Measurements from ENCODE around the gene BPHL. TPM values are rescaled to one million over a fixed set of nuclear protein-coding genes. Genes with fewer than 3 reads are reported as not detected.
A peak's percentile ranks its signal among the peaks of the same experiment; 100 is the strongest.

The BPHL gene
- total and polyA plus RNA-seq, 4 experiments from 2014 or later: 8.1 to 13.7 (median 10.2) TPM

- Mint-ChIP-seq H3K27me3 (no peaks in the 10 kb centered on the region), H3K4me3 (no peak overlapping the region), H3K9me3 (no peaks in the 10 kb centered on the region), H3K4me1 (peaks cover 4 to 14% (median 10%) of the 10 kb centered on the region in 4 donors), H3K36me3 (peaks cover 50 to 56% of the 10 kb centered on the region in 2 donors), H3K27ac (peak overlapping the region in 2 of 7 donors; percentile 42 to 53)
- no peak for DNase-seq
- ChIA-PET CTCF (ENCODE audit: partially characterized antibody) (no interaction called here), POLR2A (ENCODE audit: partially characterized antibody) (no interaction called here)
- Histone ChIP-seq H3K27ac (ENCODE audit: low read depth, low read length) (no peak overlapping the region), H3K9me3 (ENCODE audit: control insufficient read depth in 1 of 2, low read length in 2 of 2) (no peaks in the 10 kb centered on the region), H3K27me3 (ENCODE audit: insufficient read depth, low read length) (no peaks in the 10 kb centered on the region), H3K4me3 (ENCODE audit: low read length in 2 of 2) (no peak overlapping the region), H3K4me1 (ENCODE audit: insufficient read depth, low read length) (no peaks in the 10 kb centered on the region), H3K36me3 (ENCODE audit: insufficient read depth, low read length) (peaks cover 48% of the 10 kb centered on the region)
- intact Hi-C loops (cut with micrococcal nuclease): no loop called here
Measured at GRCh38 chr6:3088968-3089367, 29.5 kb upstream of the BPHL start.

GRCh38 chr6:3090013-3090412, 28.5 kb upstream of the BPHL start:
- Mint-ChIP-seq H3K27ac (peak overlapping the region in 2 of 7 donors; percentile 13 to 72), H3K36me3 (peaks cover 45 to 52% of the 10 kb centered on the region in 2 donors), H3K4me1 (peaks cover 3 to 14% (median 7%) of the 10 kb centered on the region in 4 donors), H3K4me3 (no peak overlapping the region), H3K9me3 (no peaks in the 10 kb centered on the region), H3K27me3 (no peaks in the 10 kb centered on the region)
- ChIA-PET CTCF (ENCODE audit: partially characterized antibody) (no interaction called here), POLR2A (ENCODE audit: partially characterized antibody) (no interaction called here)
- H3K4me1 ChIP-seq (ENCODE audit: insufficient read depth, low read length): no peaks in the 10 kb centered on the region
- H3K27me3 ChIP-seq (ENCODE audit: insufficient read depth, low read length): no peaks in the 10 kb centered on the region
- no peak overlapping the region for H3K27ac ChIP-seq (ENCODE audit: low read depth, low read length)
- H3K9me3 ChIP-seq (ENCODE audit: control insufficient read depth in 1 of 2, low read length in 2 of 2): no peaks in the 10 kb centered on the region
- no peak for DNase-seq
- no peak overlapping the region for H3K4me3 ChIP-seq (ENCODE audit: low read length in 2 of 2)
- intact Hi-C loops (cut with micrococcal nuclease): no loop called here
- peaks cover 45% of the 10 kb centered on the region for H3K36me3 ChIP-seq (ENCODE audit: insufficient read depth, low read length)

- peaks cover 0 to 2% (median 0%) of the 10 kb centered on the region in 4 donors for H3K4me1 Mint-ChIP-seq
Measured at GRCh38 chr6:3094815-3095214, 23.7 kb upstream of the BPHL start.

GRCh38 chr6:3102875-3103274, 15.6 kb upstream of the BPHL start:
- intact Hi-C loops (cut with micrococcal nuclease): no loop called here
- H3K36me3 Mint-ChIP-seq: peaks cover 44 to 75% of the 10 kb centered on the region in 2 donors
- H3K36me3 ChIP-seq (ENCODE audit: insufficient read depth, low read length): peaks cover 50% of the 10 kb centered on the region

More at GRCh38 chr6:3094815-3095214, 23.7 kb upstream of the BPHL start:
- H3K27ac Mint-ChIP-seq: peak overlapping the region in 2 of 7 donors; percentile 30 to 57
- H3K9me3 Mint-ChIP-seq: no peaks in the 10 kb centered on the region
- H3K4me3 Mint-ChIP-seq: no peak overlapping the region
- Histone ChIP-seq H3K36me3 (ENCODE audit: insufficient read depth, low read length) (peaks cover 27% of the 10 kb centered on the region), H3K4me3 (ENCODE audit: low read length in 2 of 2) (no peak overlapping the region), H3K27me3 (ENCODE audit: insufficient read depth, low read length) (no peaks in the 10 kb centered on the region), H3K4me1 (ENCODE audit: insufficient read depth, low read length) (no peaks in the 10 kb centered on the region), H3K27ac (ENCODE audit: low read depth, low read length) (no peak overlapping the region), H3K9me3 (ENCODE audit: control insufficient read depth in 1 of 2, low read length in 2 of 2) (no peaks in the 10 kb centered on the region)
- intact Hi-C loops (cut with micrococcal nuclease): no loop called here
- DNase-seq: no peak
- H3K36me3 Mint-ChIP-seq: peaks cover 18 to 38% of the 10 kb centered on the region in 2 donors
- H3K27me3 Mint-ChIP-seq: no peaks in the 10 kb centered on the region
- ChIA-PET CTCF (ENCODE audit: partially characterized antibody) (no interaction called here), POLR2A (ENCODE audit: partially characterized antibody) (no interaction called here)

GRCh38 chr6:3108746-3109414, 9.6 kb upstream of the BPHL start:
- intact Hi-C loops (cut with micrococcal nuclease): no loop called here
- CTCF ChIA-PET (ENCODE audit: partially characterized antibody): interaction anchor here (0.9 to 2.5 kb wide), 5 partner anchors 7 to 143 kb away, joined by 3 to 7 read pairs (median 4); partner anchors contain the start of gene RIPK1

More at GRCh38 chr6:3102875-3103274, 15.6 kb upstream of the BPHL start:
- Histone ChIP-seq H3K9me3 (ENCODE audit: control insufficient read depth in 1 of 2, low read length in 2 of 2) (no peaks in the 10 kb centered on the region), H3K27ac (ENCODE audit: low read depth, low read length) (no peak overlapping the region), H3K4me3 (ENCODE audit: low read length in 2 of 2) (no peak overlapping the region), H3K27me3 (ENCODE audit: insufficient read depth, low read length) (no peaks in the 10 kb centered on the region), H3K4me1 (ENCODE audit: insufficient read depth, low read length) (no peaks in the 10 kb centered on the region)
- CTCF ChIA-PET (ENCODE audit: partially characterized antibody): no interaction called here
- Mint-ChIP-seq H3K4me1 (peaks cover 1 to 6% (median 4%) of the 10 kb centered on the region in 4 donors), H3K27ac (peak overlapping the region in 1 of 7 donors; percentile 53), H3K4me3 (no peak overlapping the region), H3K9me3 (no peaks in the 10 kb centered on the region), H3K27me3 (no peaks in the 10 kb centered on the region)
- POLR2A ChIA-PET (ENCODE audit: partially characterized antibody): no interaction called here
- DNase-seq: no peak

GRCh38 chr6:3109761-3110160, 8.8 kb upstream of the BPHL start:
- CTCF ChIA-PET (ENCODE audit: partially characterized antibody): interaction anchor here (1.1 kb wide), 1 partner anchor 47 kb away, joined by 3 read pairs; the partner anchor contains the start of gene TUBB2A
- Histone ChIP-seq H3K27me3 (ENCODE audit: insufficient read depth, low read length) (no peaks in the 10 kb centered on the region), H3K9me3 (ENCODE audit: control insufficient read depth in 1 of 2, low read length in 2 of 2) (no peaks in the 10 kb centered on the region), H3K27ac (ENCODE audit: low read depth, low read length) (no peak overlapping the region), H3K4me3 (ENCODE audit: low read length in 2 of 2) (no peak overlapping the region), H3K36me3 (ENCODE audit: insufficient read depth, low read length) (peaks cover 73% of the 10 kb centered on the region), H3K4me1 (ENCODE audit: insufficient read depth, low read length) (no peaks in the 10 kb centered on the region)
- Mint-ChIP-seq H3K27ac (peak overlapping the region in 1 of 7 donors; percentile 13), H3K4me1 (peaks cover 9 to 12% (median 10%) of the 10 kb centered on the region in 4 donors), H3K9me3 (no peaks in the 10 kb centered on the region), H3K36me3 (peaks cover 65 to 84% of the 10 kb centered on the region in 2 donors), H3K4me3 (no peak overlapping the region), H3K27me3 (no peaks in the 10 kb centered on the region)
- no peak for DNase-seq
- intact Hi-C loops (cut with micrococcal nuclease): no loop called here
- POLR2A ChIA-PET (ENCODE audit: partially characterized antibody): interaction anchor here (0.7 kb wide), 1 partner anchor 148 kb away, joined by 5 read pairs; no protein-coding TSS in a partner anchor

More at GRCh38 chr6:3108746-3109414, 9.6 kb upstream of the BPHL start:
- H3K4me3 Mint-ChIP-seq: no peak overlapping the region
- DNase-seq: no peak
- H3K27ac Mint-ChIP-seq: peak overlapping the region in 6 of 7 donors; percentile 25 to 88 (median 66)
- peaks cover 69 to 87% of the 10 kb centered on the region in 2 donors for H3K36me3 Mint-ChIP-seq
- no peaks in the 10 kb centered on the region for H3K4me1 ChIP-seq (ENCODE audit: insufficient read depth, low read length)
- no peaks in the 10 kb centered on the region for H3K9me3 ChIP-seq (ENCODE audit: control insufficient read depth in 1 of 2, low read length in 2 of 2)
- H3K9me3 Mint-ChIP-seq: no peaks in the 10 kb centered on the region
- no peaks in the 10 kb centered on the region for H3K27me3 ChIP-seq (ENCODE audit: insufficient read depth, low read length)
- no peaks in the 10 kb centered on the region for H3K27me3 Mint-ChIP-seq
- H3K4me1 Mint-ChIP-seq: peaks cover 9 to 12% (median 10%) of the 10 kb centered on the region in 4 donors
- H3K36me3 ChIP-seq (ENCODE audit: insufficient read depth, low read length): peaks cover 72% of the 10 kb centered on the region
- H3K27ac ChIP-seq (ENCODE audit: low read depth, low read length): no peak overlapping the region
- no peak overlapping the region for H3K4me3 ChIP-seq (ENCODE audit: low read length in 2 of 2)
- POLR2A ChIA-PET (ENCODE audit: partially characterized antibody): no interaction called here

GRCh38 chr6:3114377-3114776, 4.1 kb upstream of the BPHL start:
- Mint-ChIP-seq H3K4me3 (no peak overlapping the region), H3K27me3 (no peaks in the 10 kb centered on the region), H3K27ac (no peak overlapping the region), H3K4me1 (peaks cover 7 to 21% (median 17%) of the 10 kb centered on the region in 4 donors), H3K36me3 (peaks cover 31 to 50% of the 10 kb centered on the region in 2 donors), H3K9me3 (no peaks in the 10 kb centered on the region)
- intact Hi-C loops (cut with micrococcal nuclease): no loop called here
- POLR2A ChIA-PET (ENCODE audit: partially characterized antibody): no interaction called here
- Histone ChIP-seq H3K4me3 (ENCODE audit: low read length in 2 of 2) (no peak overlapping the region), H3K4me1 (ENCODE audit: insufficient read depth, low read length) (peaks cover 11% of the 10 kb centered on the region), H3K36me3 (ENCODE audit: insufficient read depth, low read length) (peaks cover 41% of the 10 kb centered on the region), H3K9me3 (ENCODE audit: control insufficient read depth in 1 of 2, low read length in 2 of 2) (no peaks in the 10 kb centered on the region), H3K27ac (ENCODE audit: low read depth, low read length) (no peak overlapping the region), H3K27me3 (ENCODE audit: insufficient read depth, low read length) (no peaks in the 10 kb centered on the region)
- no peak for DNase-seq
- CTCF ChIA-PET (ENCODE audit: partially characterized antibody): no interaction called here

Data from CD4-positive, alpha-beta memory T cell (primary cell).